HG03558 (cell line): ENCODE data around the gene MACF1.

Experiments
- ATAC-seq: cut with Tn5 transposase; IDR thresholded peaks from one replicate; pipeline ENCODE4 v1.9.1; 2021; ENCODE audit warnings: moderate number of reproducible peaks; ENCODE audit not compliant: unreplicated experiment; ENCODE audit errors: extremely low read depth

Gene MACF1

GRCh38 chr1:39288735-39289465 lies 84.4 kb downstream of the MACF1 start:
- no peak for ATAC-seq

GRCh38 chr1:39292401-39292800 lies 87.9 kb downstream of the MACF1 start:
- ATAC-seq: no peak

GRCh38 chr1:39293375-39294070 lies 89.0 kb downstream of the MACF1 start:
- no peak for ATAC-seq

GRCh38 chr1:39294531-39294930 lies 90.0 kb downstream of the MACF1 start:
- no peak for ATAC-seq

GRCh38 chr1:39295901-39296300 lies 91.4 kb downstream of the MACF1 start:
- ATAC-seq: no peak

- ATAC-seq: no peak
Observed at GRCh38 chr1:39297551-39297950, 93.1 kb downstream of the MACF1 start.

- ATAC-seq: no peak
Observed at GRCh38 chr1:39301606-39302005, 97.1 kb downstream of the MACF1 start.

GRCh38 chr1:39305555-39305954 lies 101.1 kb downstream of the MACF1 start:
- ATAC-seq: no peak

- ATAC-seq: no peak
Observed at GRCh38 chr1:39310015-39310414, 105.5 kb downstream of the MACF1 start.

- ATAC-seq: no peak
Observed at GRCh38 chr1:39310691-39311090, 106.2 kb downstream of the MACF1 start.

GRCh38 chr1:39317111-39317510 lies 112.6 kb downstream of the MACF1 start:
- no peak for ATAC-seq

GRCh38 chr1:39317910-39318633 lies 113.6 kb downstream of the MACF1 start:
- no peak for ATAC-seq

GRCh38 chr1:39321979-39322378 lies 117.5 kb downstream of the MACF1 start:
- ATAC-seq: no peak

- no peak for ATAC-seq
Observed at GRCh38 chr1:39322431-39322830, 117.9 kb downstream of the MACF1 start.

- ATAC-seq: no peak
Observed at GRCh38 chr1:39324888-39325287, 120.4 kb downstream of the MACF1 start.

- ATAC-seq: no peak
Observed at GRCh38 chr1:39326836-39327235, 122.3 kb downstream of the MACF1 start.

- ATAC-seq: no peak
Observed at GRCh38 chr1:39328095-39328494, 123.6 kb downstream of the MACF1 start.

GRCh38 chr1:39328586-39329121 lies 124.2 kb downstream of the MACF1 start:
- no peak for ATAC-seq

- ATAC-seq: no peak
Observed at GRCh38 chr1:39331647-39332046, 127.2 kb downstream of the MACF1 start.

- no peak for ATAC-seq
Observed at GRCh38 chr1:39332291-39332690, 127.8 kb downstream of the MACF1 start.

- ATAC-seq: no peak
Observed at GRCh38 chr1:39332828-39333227, 128.3 kb downstream of the MACF1 start.
